ENCODE data around the gene IL12RB2.

GRCh38 chr1:67262735-67263134, 44.9 kb upstream of the IL12RB2 start:
- TF ChIP-seq TAF1 (IDR thresholded peaks at IDR 0.05; ENCODE audit: borderline replicate concordance, insufficient read depth, low read length) (no peak), POLR2AphosphoS5 (IDR thresholded peaks at IDR 0.05; ENCODE audit: low read depth, low read length) (no peak), REST (IDR thresholded peaks at IDR 0.05; ENCODE audit: insufficient read depth in 1 of 2, low read depth in 2 of 2, low read length in 2 of 2) (no peak), SIN3A (IDR thresholded peaks at IDR 0.05; ENCODE audit: borderline replicate concordance, insufficient read depth, low read length) (no peak), FOXP2 (optimal IDR thresholded peaks at IDR 0.05; ENCODE audit: borderline replicate concordance, extremely low read depth, extremely low read length, insufficient read depth) (no peak)

All from PFSK-1 (cell line).